SK-N-SH treated with all-trans-retinoic acid at 6 μM for 48 hours (cell line): ENCODE data around the gene C12orf54.
"Not testable (repeated sequence)": the region's sequence is repeated elsewhere in the genome, so short reads cannot be mapped to it uniquely, and the experiment has no call there.

Experiments used
- ATAC-seq: fragments of 200-7000 bp; cut with Tn5 transposase; 3 replicates; pipeline ENCODE4 v1.9.1; 2020; ENCODE audit warnings: mild to moderate bottlenecking, moderate library complexity
- ARNTL ChIP-seq: fragments of 450-650 bp; formaldehyde crosslinking; IDR thresholded peaks from 2 replicates; pipeline ENCODE4 v1.5.0; 2020; ENCODE audit warnings: low read depth, mild to moderate bottlenecking, moderate library complexity, borderline replicate concordance
- CSDC2 ChIP-seq: fragments of 250-450 bp; sonication (Bioruptor Pico); IDR thresholded peaks from 2 replicates; pipeline ENCODE4 v1.5.0; 2020; ENCODE audit warnings: mild to moderate bottlenecking, moderate library complexity
- ESRRG ChIP-seq: fragments of 250-450 bp; sonication (Bioruptor Pico); IDR thresholded peaks from 2 replicates; pipeline ENCODE4 v1.6.1; 2021; ENCODE audit warnings: mild to moderate bottlenecking
- GLIS3 ChIP-seq: fragments of 250-450 bp; sonication (Bioruptor Pico); IDR thresholded peaks from 2 replicates; pipeline ENCODE4 v1.5.0; 2020; ENCODE audit warnings: mild to moderate bottlenecking, moderate library complexity
- ISL1 ChIP-seq: fragments of 250-450 bp; sonication (Bioruptor Pico); IDR thresholded peaks from 2 replicates; pipeline ENCODE4 v2.1.2; 2022; ENCODE audit warnings: mild to moderate bottlenecking, moderate library complexity
- OSR1 ChIP-seq: fragments of 250-450 bp; sonication (Bioruptor Pico); IDR thresholded peaks from 2 replicates; pipeline ENCODE4 v1.8.0; 2022; ENCODE audit warnings: moderate library complexity, mild to moderate bottlenecking, inconsistent platforms
- POU6F1 ChIP-seq: fragments of 250-450 bp; sonication (Bioruptor Pico); IDR thresholded peaks from 2 replicates; pipeline ENCODE4 v1.8.0; 2021; ENCODE audit warnings: low read depth, mild to moderate bottlenecking, moderate library complexity, borderline replicate concordance
- PPARA ChIP-seq: fragments of 250-450 bp; sonication (Bioruptor Pico); IDR thresholded peaks from 2 replicates; pipeline ENCODE4 v1.5.0; 2020; ENCODE audit warnings: mild to moderate bottlenecking, borderline replicate concordance
- RARB ChIP-seq: fragments of 250-450 bp; sonication (Bioruptor Pico); IDR thresholded peaks from 2 replicates; pipeline ENCODE4 v1.8.0; 2021; ENCODE audit warnings: mild to moderate bottlenecking, moderate library complexity
- SNAI2 ChIP-seq: fragments of 250-450 bp; sonication (Bioruptor Pico); IDR thresholded peaks from 2 replicates; pipeline ENCODE4 v1.5.0; 2020; ENCODE audit warnings: mild to moderate bottlenecking, moderate library complexity
- TCF4 ChIP-seq: fragments of 250-450 bp; sonication (Bioruptor Pico); IDR thresholded peaks from 2 replicates; pipeline ENCODE4 v1.8.0; 2021; ENCODE audit warnings: mild to moderate bottlenecking, moderate library complexity, borderline replicate concordance
- ZC3H10 ChIP-seq: fragments of 250-450 bp; sonication (Bioruptor Pico); IDR thresholded peaks from 2 replicates; pipeline ENCODE4 v1.5.1; 2021; ENCODE audit warnings: mild to moderate bottlenecking, moderate library complexity
- ZFP3 ChIP-seq: fragments of 250-450 bp; sonication (Bioruptor Pico); IDR thresholded peaks from 2 replicates; pipeline ENCODE4 v1.5.0; 2020; ENCODE audit warnings: mild to moderate bottlenecking, moderate library complexity
- ZNF70 ChIP-seq: fragments of 450-650 bp; formaldehyde crosslinking; IDR thresholded peaks from 2 replicates; pipeline ENCODE4 v1.5.0; 2020; ENCODE audit warnings: mild to moderate bottlenecking, moderate library complexity
- ZNF8 ChIP-seq: fragments of 450-650 bp; formaldehyde crosslinking; IDR thresholded peaks from 2 replicates; pipeline ENCODE4 v1.5.0; 2020; ENCODE audit warnings: mild to moderate bottlenecking, moderate library complexity
- TF ChIP-seq, protein P1 (sequence below): fragments of 250-450 bp; sonication (Bioruptor Pico); IDR thresholded peaks from 2 replicates; pipeline ENCODE4 v1.5.1; 2021; ENCODE audit warnings: mild to moderate bottlenecking, moderate library complexity
- TF ChIP-seq, protein P2 (sequence below): fragments of 250-450 bp; sonication (Bioruptor Pico); IDR thresholded peaks from 2 replicates; pipeline ENCODE4 v1.5.0; 2020; ENCODE audit warnings: mild to moderate bottlenecking, moderate library complexity

C12orf54 gene

GRCh38 chr12:48455116-48455515, 27.2 kb upstream of the C12orf54 start (continued):
- TF ChIP-seq GLIS3 (CRISPR knock-in tag) (no peak), SNAI2 (CRISPR knock-in tag) (no peak)

DNA sequence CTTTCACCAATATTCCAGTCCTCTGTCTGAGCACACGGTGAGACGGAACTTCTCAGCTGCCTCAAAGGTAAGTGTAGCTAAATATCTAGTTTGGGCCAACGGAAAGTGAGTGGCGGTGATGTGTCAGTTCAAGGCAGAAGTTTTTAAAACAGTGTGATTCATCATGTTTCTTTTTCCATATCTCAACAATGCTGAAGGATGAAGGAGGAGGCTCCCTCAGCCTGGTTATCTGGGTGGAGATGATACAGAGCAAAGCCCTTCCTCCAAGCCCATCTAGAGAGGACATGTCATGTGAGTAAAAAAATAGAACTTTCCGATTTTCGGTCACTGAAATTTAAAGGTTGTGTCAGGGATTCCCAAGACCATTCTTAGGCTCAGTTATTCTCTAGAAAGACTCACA, 23.0 kb upstream of the C12orf54 start:
- no peak for ATAC-seq
- TF ChIP-seq ZFP3 (CRISPR knock-in tag), result no peak
- no peak for TF ChIP-seq ARNTL (CRISPR knock-in tag)
- TF ChIP-seq, protein P1, sequence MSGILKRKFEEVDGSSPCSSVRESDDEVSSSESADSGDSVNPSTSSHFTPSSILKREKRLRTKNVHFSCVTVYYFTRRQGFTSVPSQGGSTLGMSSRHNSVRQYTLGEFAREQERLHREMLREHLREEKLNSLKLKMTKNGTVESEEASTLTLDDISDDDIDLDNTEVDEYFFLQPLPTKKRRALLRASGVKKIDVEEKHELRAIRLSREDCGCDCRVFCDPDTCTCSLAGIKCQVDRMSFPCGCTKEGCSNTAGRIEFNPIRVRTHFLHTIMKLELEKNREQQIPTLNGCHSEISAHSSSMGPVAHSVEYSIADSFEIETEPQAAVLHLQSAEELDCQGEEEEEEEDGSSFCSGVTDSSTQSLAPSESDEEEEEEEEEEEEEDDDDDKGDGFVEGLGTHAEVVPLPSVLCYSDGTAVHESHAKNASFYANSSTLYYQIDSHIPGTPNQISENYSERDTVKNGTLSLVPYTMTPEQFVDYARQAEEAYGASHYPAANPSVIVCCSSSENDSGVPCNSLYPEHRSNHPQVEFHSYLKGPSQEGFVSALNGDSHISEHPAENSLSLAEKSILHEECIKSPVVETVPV (CRISPR knock-in tag), result no peak
- TF ChIP-seq, protein P2, sequence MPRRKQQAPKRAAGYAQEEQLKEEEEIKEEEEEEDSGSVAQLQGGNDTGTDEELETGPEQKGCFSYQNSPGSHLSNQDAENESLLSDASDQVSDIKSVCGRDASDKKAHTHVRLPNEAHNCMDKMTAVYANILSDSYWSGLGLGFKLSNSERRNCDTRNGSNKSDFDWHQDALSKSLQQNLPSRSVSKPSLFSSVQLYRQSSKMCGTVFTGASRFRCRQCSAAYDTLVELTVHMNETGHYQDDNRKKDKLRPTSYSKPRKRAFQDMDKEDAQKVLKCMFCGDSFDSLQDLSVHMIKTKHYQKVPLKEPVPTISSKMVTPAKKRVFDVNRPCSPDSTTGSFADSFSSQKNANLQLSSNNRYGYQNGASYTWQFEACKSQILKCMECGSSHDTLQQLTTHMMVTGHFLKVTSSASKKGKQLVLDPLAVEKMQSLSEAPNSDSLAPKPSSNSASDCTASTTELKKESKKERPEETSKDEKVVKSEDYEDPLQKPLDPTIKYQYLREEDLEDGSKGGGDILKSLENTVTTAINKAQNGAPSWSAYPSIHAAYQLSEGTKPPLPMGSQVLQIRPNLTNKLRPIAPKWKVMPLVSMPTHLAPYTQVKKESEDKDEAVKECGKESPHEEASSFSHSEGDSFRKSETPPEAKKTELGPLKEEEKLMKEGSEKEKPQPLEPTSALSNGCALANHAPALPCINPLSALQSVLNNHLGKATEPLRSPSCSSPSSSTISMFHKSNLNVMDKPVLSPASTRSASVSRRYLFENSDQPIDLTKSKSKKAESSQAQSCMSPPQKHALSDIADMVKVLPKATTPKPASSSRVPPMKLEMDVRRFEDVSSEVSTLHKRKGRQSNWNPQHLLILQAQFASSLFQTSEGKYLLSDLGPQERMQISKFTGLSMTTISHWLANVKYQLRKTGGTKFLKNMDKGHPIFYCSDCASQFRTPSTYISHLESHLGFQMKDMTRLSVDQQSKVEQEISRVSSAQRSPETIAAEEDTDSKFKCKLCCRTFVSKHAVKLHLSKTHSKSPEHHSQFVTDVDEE (CRISPR knock-in tag), result no peak
- TF ChIP-seq POU6F1 (CRISPR knock-in tag), result no peak
- TF ChIP-seq PPARA (CRISPR knock-in tag), result no peak
- no peak for TF ChIP-seq ISL1 (CRISPR knock-in tag)

GRCh38 chr12:48469027-48469426, 13.3 kb upstream of the C12orf54 start:
- ATAC-seq, result not testable (repeated sequence)

DNA sequence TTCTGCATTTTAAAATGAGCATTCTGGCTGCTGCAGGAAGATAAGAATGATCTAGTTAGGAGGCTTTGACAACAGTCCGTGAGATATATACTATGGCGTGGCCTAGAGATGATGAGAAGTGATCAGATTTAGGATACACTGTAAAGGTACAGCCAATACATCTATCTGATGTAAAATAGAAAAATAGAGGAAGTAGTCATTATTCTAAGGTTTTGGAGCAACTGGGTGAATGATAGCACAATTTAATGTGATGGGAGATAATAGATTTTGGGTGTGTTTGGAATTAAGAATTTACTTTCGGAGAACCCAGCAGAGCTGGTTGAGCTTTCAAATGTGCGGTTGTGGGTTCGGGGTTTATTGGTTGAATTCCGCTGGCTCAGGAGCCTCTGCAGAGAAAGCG, 10.0 kb upstream of the C12orf54 start, which contains the start of gene ANP32D:
Gene ANP32D (plus strand): TSS at position 301 of the 400 bp plus-strand sequence. CDS start 106 bp downstream, outside the sequence.
- ATAC-seq, result no peak
- no peak for TF ChIP-seq RARB
- no peak for TF ChIP-seq ZNF70
- TF ChIP-seq ZNF8 (CRISPR knock-in tag), result no peak
- no peak for TF ChIP-seq SNAI2 (CRISPR knock-in tag)
- no peak for TF ChIP-seq OSR1
- TF ChIP-seq, protein P1 (CRISPR knock-in tag), result no peak
- no peak for TF ChIP-seq TCF4 (CRISPR knock-in tag)
- TF ChIP-seq PPARA (CRISPR knock-in tag), result no peak
- no peak for TF ChIP-seq ESRRG (CRISPR knock-in tag)
- no peak for TF ChIP-seq CSDC2 (CRISPR knock-in tag)
- no peak for TF ChIP-seq ZFP3 (CRISPR knock-in tag)
- no peak for TF ChIP-seq POU6F1 (CRISPR knock-in tag)

GRCh38 chr12:48473061-48473460, 9.2 kb upstream of the C12orf54 start:
- TF ChIP-seq SNAI2 (CRISPR knock-in tag), result no peak
- TF ChIP-seq RARB, result no peak
- no peak for TF ChIP-seq GLIS3 (CRISPR knock-in tag)
- no peak for TF ChIP-seq ZC3H10 (CRISPR knock-in tag)
- no peak for TF ChIP-seq ESRRG (CRISPR knock-in tag)
- no peak for TF ChIP-seq ISL1 (CRISPR knock-in tag)
- TF ChIP-seq POU6F1 (CRISPR knock-in tag), result no peak
- no peak for TF ChIP-seq ZNF8 (CRISPR knock-in tag)
- no peak for ATAC-seq

GRCh38 chr12:48474497-48474896, 7.8 kb upstream of the C12orf54 start:
- ATAC-seq, result not testable (repeated sequence)
